Smooth muscle cell (in vitro differentiated cells): ENCODE data around the gene CELF2. TPM values are rescaled to one million over a fixed set of nuclear protein-coding genes. Genes with fewer than 3 reads are reported as not detected.

Source experiments
- DNase-seq: peaks from one replicate; lab custom pipeline; 2025; ENCODE audit not compliant: unreplicated experiment; lab: John Stamatoyannopoulos, UW
- H2AFZ ChIP-seq: fragments of 200-600 bp; sonication (generic); 2 replicates; pipeline ENCODE4 v1.6.0; 2016; ENCODE audit warnings: antibody characterized with exemption, low read depth, mild to moderate bottlenecking
- H3F3A ChIP-seq: fragments of 200-600 bp; sonication (generic); 2 replicates; pipeline ENCODE4 v1.6.0; 2017; ENCODE audit warnings: antibody characterized with exemption, low read depth
- H3K27ac ChIP-seq: fragments of 200-600 bp; sonication (generic); 2 replicates; pipeline ENCODE4 v1.5.1; 2016; ENCODE audit warnings: low read depth, mild to moderate bottlenecking
- H3K27me3 ChIP-seq: fragments of 200-600 bp; sonication (generic); 2 replicates; pipeline ENCODE4 v1.6.1; 2016; ENCODE audit warnings: low read depth, mild to moderate bottlenecking
- H3K36me3 ChIP-seq: fragments of 200-600 bp; sonication (generic); 2 replicates; pipeline ENCODE4 v1.5.1; 2016; ENCODE audit warnings: low read depth
- H3K4me1 ChIP-seq: fragments of 200-600 bp; sonication (generic); 2 replicates; pipeline ENCODE4 v1.5.1; 2016; ENCODE audit warnings: low read depth
- H3K4me2 ChIP-seq: fragments of 200-600 bp; sonication (generic); 2 replicates; pipeline ENCODE4 v1.6.0; 2016; ENCODE audit warnings: mild to moderate bottlenecking
- H3K4me3 ChIP-seq: fragments of 200-600 bp; sonication (generic); 2 replicates; pipeline ENCODE4 v1.5.1; 2016; ENCODE audit warnings: mild to moderate bottlenecking
- H3K79me2 ChIP-seq: fragments of 200-600 bp; sonication (generic); 2 replicates; pipeline ENCODE4 v1.6.0; 2016; ENCODE audit warnings: low read depth, mild to moderate bottlenecking
- H3K9ac ChIP-seq: fragments of 200-600 bp; sonication (generic); 2 replicates; pipeline ENCODE4 v1.6.0; 2016; ENCODE audit warnings: low read depth
- H3K9me3 ChIP-seq: fragments of 200-600 bp; sonication (generic); replicated peaks from 2 replicates; pipeline ENCODE4 v1.5.1; 2016; ENCODE audit warnings: low read depth
- H4K20me1 ChIP-seq: fragments of 200-600 bp; sonication (generic); 2 replicates; pipeline ENCODE4 v1.6.0; 2016; ENCODE audit warnings: low read depth
- CTCF ChIP-seq: fragments of 200-600 bp; sonication (generic); IDR thresholded peaks from 2 replicates; pipeline ENCODE4 v1.5.1; 2017; ENCODE audit warnings: borderline replicate concordance, mild to moderate bottlenecking, antibody characterized with exemption; ENCODE audit not compliant: insufficient read depth, poor library complexity, severe bottlenecking
- WGBS: methylation state at CpG from one replicate; pipeline ENCODE4 v1.1.7; 2016; ENCODE audit warnings: low lambda C conversion rate; 5-methylcytosine and 5-hydroxymethylcytosine counted together
- polyA plus RNA-seq: library from polyadenylated mRNA; unstranded; fragments of >200 nt; fragmentation: Nextera tagmentation; extraction: Ambion mirVana; gene quantifications from 2 replicates; pipeline ENCODE4 v1.2.1, GENCODE V29; 2016
- total RNA-seq: library from RNA; depleted of rRNA; stranded (reverse); fragments of >200 nt; gene quantifications from 2 replicates; pipeline ENCODE4 v1.2.3, GENCODE V29; 2014

Gene CELF2
- total and polyA plus RNA-seq, 2 experiments from 2014 or later, result 3.0 to 4.7 TPM

DNA sequence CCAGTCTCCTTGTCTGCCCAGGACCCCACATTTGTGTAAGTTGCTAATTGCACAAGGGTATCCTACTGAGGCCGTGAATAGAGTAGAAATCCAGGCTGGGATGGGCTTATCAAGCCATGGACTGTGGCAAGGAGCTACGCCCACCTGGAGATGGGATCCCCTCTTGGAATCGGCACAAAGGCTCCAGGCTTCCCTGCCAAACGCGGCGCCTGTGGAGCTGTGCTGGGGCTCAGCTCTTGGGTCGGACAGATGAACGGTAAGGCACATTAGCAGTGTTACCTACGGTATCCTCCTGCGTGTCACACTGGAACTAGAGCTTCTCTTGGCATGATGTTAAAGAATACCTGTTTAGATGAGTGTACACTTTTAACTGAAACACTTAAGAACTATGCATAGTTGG is 196.7 kb downstream of the CELF2 start:
- Histone ChIP-seq H3K4me3 (no peak overlapping the region), H4K20me1 (no peaks in the 10 kb centered on the region), H3K9ac (no peak overlapping the region), H3K36me3 (no peaks in the 10 kb centered on the region), H3F3A (no peaks in the 10 kb centered on the region), H3K4me2 (no peak overlapping the region), H3K79me2 (no peaks in the 10 kb centered on the region), H3K27ac (no peak overlapping the region), H3K4me1 (no peaks in the 10 kb centered on the region), H3K27me3 (peaks cover 3% of the 10 kb centered on the region), H2AFZ (no peak overlapping the region), H3K9me3 (no peaks in the 10 kb centered on the region)
- DNase-seq, result no peak
- no peak for TF ChIP-seq CTCF
- 90% methylated on average over 10 of the region's 10 CpGs for WGBS

GRCh38 chr10:11215471-11215870 is 197.8 kb downstream of the CELF2 start:
- no peak for TF ChIP-seq CTCF
- no peaks in the 10 kb centered on the region for H3K36me3 ChIP-seq
- no peak overlapping the region for H2AFZ ChIP-seq
- WGBS, result 96% methylated on average over 4 of the region's 4 CpGs
- H3K27me3 ChIP-seq, result peaks cover 3% of the 10 kb centered on the region
- H3K4me2 ChIP-seq, result no peak overlapping the region
- no peak overlapping the region for H3K27ac ChIP-seq
- H3F3A ChIP-seq, result no peaks in the 10 kb centered on the region
- no peaks in the 10 kb centered on the region for H3K9me3 ChIP-seq
- H3K4me1 ChIP-seq, result no peaks in the 10 kb centered on the region
- no peak for DNase-seq
- H3K4me3 ChIP-seq, result no peak overlapping the region
- no peaks in the 10 kb centered on the region for H3K79me2 ChIP-seq
- no peak overlapping the region for H3K9ac ChIP-seq
- no peaks in the 10 kb centered on the region for H4K20me1 ChIP-seq

- H3K9ac ChIP-seq, result no peak overlapping the region
- H3K27me3 ChIP-seq, result peaks cover 3% of the 10 kb centered on the region
- H3K4me2 ChIP-seq, result no peak overlapping the region
- no peak for DNase-seq
- no peaks in the 10 kb centered on the region for H3F3A ChIP-seq
- no peak overlapping the region for H3K27ac ChIP-seq
- no peaks in the 10 kb centered on the region for H4K20me1 ChIP-seq
- 92% methylated on average over 3 of the region's 3 CpGs for WGBS
- no peaks in the 10 kb centered on the region for H3K9me3 ChIP-seq
- H2AFZ ChIP-seq, result no peak overlapping the region
- no peaks in the 10 kb centered on the region for H3K36me3 ChIP-seq
- H3K4me3 ChIP-seq, result no peak overlapping the region
- TF ChIP-seq CTCF, result no peak
- no peaks in the 10 kb centered on the region for H3K79me2 ChIP-seq
- H3K4me1 ChIP-seq, result no peaks in the 10 kb centered on the region
Observed at GRCh38 chr10:11217521-11217920, 199.8 kb downstream of the CELF2 start.

- no peaks in the 10 kb centered on the region for H3K36me3 ChIP-seq
- no peak overlapping the region for H3K4me3 ChIP-seq
- H2AFZ ChIP-seq, result no peak overlapping the region
- no peak overlapping the region for H3K27ac ChIP-seq
- H3K9ac ChIP-seq, result no peak overlapping the region
- no peaks in the 10 kb centered on the region for H4K20me1 ChIP-seq
- WGBS, result 63% methylated on average over 5 of the region's 5 CpGs
- H3K79me2 ChIP-seq, result no peaks in the 10 kb centered on the region
- no peak for DNase-seq
- H3K4me2 ChIP-seq, result no peak overlapping the region
- H3K4me1 ChIP-seq, result no peaks in the 10 kb centered on the region
- H3K9me3 ChIP-seq, result no peaks in the 10 kb centered on the region
- no peak for TF ChIP-seq CTCF
- H3K27me3 ChIP-seq, result peaks cover 3% of the 10 kb centered on the region
- H3F3A ChIP-seq, result no peaks in the 10 kb centered on the region
Observed at GRCh38 chr10:11218395-11218794, 200.7 kb downstream of the CELF2 start.
